GM10266 (cell line): ENCODE measurements around the gene TSSC4.

Source experiments
- DNase-seq: peaks from one replicate; pipeline ENCODE4 v3.0.0; 2012; ENCODE audit errors: extremely low spot score
- CTCF ChIP-seq: IDR thresholded peaks from 2 replicates; pipeline ENCODE4 v1.5.1; 2012; ENCODE audit warnings: mild to moderate bottlenecking, low read depth; ENCODE audit not compliant: control insufficient read depth, insufficient read depth; ENCODE audit errors: missing control alignments

Gene TSSC4

DNA sequence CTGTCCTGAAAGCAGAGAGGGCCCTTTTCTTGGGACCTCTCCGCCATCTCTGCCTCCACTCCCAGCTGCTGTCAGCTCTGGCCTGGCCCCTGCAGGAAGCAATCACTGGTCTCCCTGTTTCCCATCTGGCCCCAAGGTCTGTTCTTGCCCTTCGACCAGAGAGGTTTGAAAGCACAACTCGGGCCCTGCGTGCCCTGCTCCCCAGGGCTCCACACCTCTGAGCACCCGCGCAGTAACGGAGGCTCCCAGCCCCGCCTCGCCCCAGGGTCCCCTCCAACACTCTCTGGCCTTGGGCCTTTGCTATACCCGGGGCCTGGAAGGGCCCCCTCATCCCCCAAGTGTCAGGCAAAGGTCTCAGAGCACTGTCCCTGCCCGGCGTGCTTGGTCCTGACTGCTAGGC, 31.2 kb upstream of the TSSC4 start:
- no peak for DNase-seq
- TF ChIP-seq CTCF: no peak

GRCh38 chr11:2369896-2370295, 30.7 kb upstream of the TSSC4 start:
- no peak for DNase-seq
- TF ChIP-seq CTCF: no peak

- no peak for TF ChIP-seq CTCF
- DNase-seq: no peak
Measured at GRCh38 chr11:2374456-2375201, 25.9 kb upstream of the TSSC4 start.

GRCh38 chr11:2375341-2375853, 25.2 kb upstream of the TSSC4 start:
- no peak for DNase-seq
- no peak for TF ChIP-seq CTCF

- DNase-seq: no peak
- TF ChIP-seq CTCF: no peak
Measured at GRCh38 chr11:2375964-2376551, 24.5 kb upstream of the TSSC4 start.

DNA sequence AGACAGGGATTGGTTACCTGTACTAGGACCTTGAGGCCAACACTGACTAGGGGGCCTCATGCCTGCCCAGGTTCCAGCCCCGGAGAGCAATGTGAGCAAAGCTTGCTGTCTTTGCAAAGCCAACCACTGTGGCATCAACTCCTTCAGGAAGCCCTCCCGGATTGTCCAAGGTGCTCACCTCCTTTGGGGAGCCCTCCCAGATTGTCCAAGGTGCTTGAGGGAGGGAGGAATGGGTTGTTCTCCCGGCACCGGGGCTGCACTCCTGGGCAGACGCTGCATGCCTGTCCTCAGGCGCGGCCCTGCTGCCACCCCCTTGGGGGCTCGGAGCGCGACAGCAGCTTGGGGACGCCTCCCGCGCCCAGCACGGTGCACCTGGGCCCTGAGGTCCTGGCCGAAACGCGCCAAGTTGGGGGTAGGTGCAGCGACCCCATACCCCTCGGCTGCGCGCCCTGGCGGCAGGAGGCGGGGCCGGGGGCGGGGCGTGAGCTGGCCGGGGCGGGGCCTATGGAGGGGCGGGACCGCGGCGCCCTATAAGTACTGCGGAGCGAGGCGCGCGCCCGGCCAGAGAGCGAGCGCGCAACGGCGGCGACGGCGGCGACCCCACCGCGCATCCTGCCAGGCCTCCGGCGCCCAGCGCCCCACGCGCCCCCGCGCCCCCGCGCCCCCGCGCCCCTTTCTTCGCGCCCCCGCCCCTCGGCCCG, 23.6 kb upstream of the TSSC4 start, which contains the start of gene CD81:
TSS of gene CD81 (plus strand) at position 560 of the 701 bp plus-strand sequence. CDS start 240 bp downstream, outside the sequence.
- peak; percentile 92 for DNase-seq
- no peak for TF ChIP-seq CTCF
